ENCODE data around the gene CARD10.

- TF ChIP-seq CTCF (IDR thresholded peaks at IDR 0.05) (no peak), POLR2A (IDR thresholded peaks at IDR 0.05) (no peak)
These were observed 76.7 kb downstream of the CARD10 start for GRCh38 chr22:37442537-37442936.

Measured in body of pancreas (tissue), 4 donors.